HuH-7 (cell line): Measurements from ENCODE around the gene STARD6.
"Not testable (repeated sequence)": the region's sequence is repeated elsewhere in the genome, so short reads cannot be mapped to it uniquely, and the experiment has no call there.

Experiments
- DNase-seq: peaks from one replicate; pipeline ENCODE4 v3.0.0; 2011; ENCODE audit warnings: low spot score

Gene STARD6

GRCh38 chr18:54335638-54336173 is 22.0 kb downstream of the STARD6 start:
- no peak for DNase-seq

DNA sequence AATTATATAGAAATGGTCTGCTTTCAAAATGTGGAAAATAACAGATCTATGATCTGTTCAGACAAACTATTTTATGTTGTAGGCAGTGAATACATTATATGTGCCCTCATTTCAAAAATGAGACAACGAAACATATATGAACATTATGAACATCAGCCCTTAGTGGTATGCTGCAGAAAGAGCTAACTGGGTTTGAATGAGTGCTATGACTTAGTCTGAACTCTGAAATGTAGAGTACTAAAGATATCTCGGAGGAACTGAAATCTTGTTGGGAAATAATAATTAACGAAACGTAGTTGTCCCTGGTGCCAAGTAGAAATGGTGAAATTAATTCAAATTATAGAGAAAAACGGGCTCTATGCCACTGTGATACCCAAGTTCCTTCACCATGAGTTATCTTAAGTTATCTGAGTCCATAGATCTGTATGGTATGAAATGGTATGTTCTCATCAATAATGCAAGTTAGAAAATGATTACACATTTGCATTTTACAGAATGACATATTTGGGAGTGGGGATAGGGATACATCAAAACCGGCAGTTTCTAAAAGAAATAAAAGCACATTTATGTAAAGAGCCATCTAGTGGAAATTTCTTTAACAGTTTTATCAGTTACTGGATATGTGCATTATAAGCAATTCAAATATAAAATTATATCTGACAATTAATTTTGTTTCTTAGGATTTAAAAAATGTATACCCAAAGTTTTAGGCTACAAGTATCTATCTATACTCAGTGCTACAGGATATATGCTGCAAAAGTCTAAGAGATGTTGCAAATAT is 26.7 kb downstream of the STARD6 start:
- DNase-seq: no peak

GRCh38 chr18:54329787-54330186 is 27.9 kb downstream of the STARD6 start:
- no peak for DNase-seq

GRCh38 chr18:54327818-54328217 is 29.8 kb downstream of the STARD6 start:
- DNase-seq: no peak

DNA sequence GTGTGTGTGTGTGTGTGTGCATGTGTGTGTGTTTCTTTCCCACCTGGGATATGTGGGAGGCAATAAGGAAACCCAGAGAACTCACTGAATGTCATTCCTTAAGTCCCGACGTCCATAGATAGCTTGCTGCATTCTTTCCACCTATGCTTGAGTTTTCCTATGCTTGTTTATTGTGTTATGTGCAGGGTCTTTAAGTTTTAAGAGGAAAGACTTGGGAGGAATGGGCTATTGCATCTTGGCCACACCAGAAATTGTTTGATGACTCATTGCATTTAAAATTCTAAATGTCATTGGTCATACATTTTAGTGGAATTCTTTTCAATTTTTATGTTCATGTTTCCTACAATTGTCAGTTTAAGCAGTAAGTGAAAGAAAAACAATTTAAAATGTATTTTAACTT is 33.7 kb downstream of the STARD6 start:
- DNase-seq: no peak

- DNase-seq: no peak
Measured at GRCh38 chr18:54323561-54323960, 34.1 kb downstream of the STARD6 start.

DNA sequence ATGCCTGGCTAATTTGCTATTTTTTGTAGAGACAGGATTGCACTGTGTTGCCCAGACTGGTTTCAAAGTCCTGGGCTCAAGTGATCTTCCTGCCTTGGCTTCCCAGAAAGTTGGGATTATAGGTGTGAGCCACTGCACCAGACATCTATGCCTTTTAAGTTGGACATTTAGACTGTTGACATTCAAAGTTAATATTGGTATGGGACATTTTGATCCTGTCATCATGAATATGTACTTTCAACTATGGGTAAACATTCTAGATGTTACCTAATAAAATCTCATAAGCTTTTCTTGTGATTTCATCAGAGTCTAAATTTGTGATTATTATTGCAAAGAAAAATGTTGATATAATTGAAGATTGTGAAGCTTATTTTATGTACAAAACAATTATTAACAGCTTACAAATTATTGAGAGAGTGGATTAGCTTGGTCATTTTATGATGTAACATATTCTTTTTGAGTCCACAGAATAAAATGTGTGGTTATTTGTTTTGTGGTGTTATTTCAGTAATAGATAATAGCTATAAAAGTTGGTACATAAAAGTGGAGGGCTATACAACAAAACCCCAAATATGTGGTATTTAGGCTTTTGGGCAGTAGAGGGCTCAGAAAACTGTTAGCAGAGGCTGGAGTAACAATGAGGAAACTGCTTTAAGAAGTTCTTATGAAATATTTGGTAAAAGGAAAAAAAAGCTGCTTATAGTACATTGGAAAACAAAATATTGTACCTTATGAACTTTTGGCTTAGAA is 41.4 kb downstream of the STARD6 start:
- no peak for DNase-seq

GRCh38 chr18:54309564-54309963 is 48.1 kb downstream of the STARD6 start:
- not testable (repeated sequence) for DNase-seq

DNA sequence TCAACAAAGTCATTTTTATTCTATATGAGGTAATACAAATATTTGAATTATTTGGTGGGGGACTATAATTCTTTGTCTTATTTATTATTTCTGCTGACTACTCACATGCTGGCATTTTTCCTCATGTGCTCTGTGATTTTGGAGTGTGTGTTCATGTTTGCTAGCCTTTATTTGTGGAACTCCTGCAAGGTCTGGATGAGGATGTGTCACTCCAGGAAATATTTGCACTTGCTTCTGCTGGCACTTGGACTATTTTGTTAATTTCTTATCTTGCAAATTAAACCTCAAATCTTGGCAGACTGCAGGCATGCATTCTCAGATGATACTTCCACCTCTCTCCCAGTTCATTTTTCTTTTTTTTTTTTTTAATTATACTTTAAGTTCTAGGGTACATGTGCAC is 54.2 kb downstream of the STARD6 start:
- DNase-seq: no peak

- not testable (repeated sequence) for DNase-seq
Measured at GRCh38 chr18:54298991-54299390, 58.7 kb downstream of the STARD6 start.

DNA sequence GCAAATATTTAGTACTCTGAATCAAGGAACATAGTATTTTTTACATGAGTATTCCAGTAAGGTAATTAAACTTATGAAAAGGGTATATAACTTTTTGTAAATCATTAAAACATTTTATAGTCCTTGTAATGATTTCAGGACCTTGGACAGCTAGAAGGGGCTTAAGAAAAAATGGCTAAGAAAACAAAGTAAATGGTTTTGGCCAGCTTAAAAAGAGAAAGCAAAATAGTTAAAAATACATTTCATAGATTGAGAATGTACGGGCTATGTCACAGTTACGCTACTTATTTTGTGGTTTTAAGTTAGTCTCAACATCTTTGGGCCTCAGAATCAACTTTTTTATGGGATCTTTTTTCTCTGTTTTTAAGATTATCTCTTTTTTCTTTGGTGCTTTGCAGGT is 61.6 kb downstream of the STARD6 start:
- no peak for DNase-seq

DNA sequence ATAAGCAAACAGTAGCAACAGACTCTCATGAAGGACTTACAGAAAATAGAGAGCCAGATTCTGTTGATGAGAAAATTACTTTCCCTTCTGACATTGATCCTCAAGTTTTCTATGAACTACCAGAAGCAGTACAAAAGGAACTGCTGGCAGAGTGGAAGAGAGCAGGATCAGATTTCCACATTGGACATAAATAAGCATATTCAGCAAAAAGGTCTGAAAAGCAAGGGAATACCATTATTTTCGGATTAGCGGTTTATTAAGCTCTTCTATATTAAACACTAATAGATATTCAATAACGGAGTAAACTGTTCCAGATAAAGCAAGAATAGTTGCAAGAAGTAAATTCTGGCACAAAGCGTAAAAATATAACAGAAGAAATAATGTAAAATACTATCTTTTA is 63.4 kb downstream of the STARD6 start:
- DNase-seq: no peak

DNA sequence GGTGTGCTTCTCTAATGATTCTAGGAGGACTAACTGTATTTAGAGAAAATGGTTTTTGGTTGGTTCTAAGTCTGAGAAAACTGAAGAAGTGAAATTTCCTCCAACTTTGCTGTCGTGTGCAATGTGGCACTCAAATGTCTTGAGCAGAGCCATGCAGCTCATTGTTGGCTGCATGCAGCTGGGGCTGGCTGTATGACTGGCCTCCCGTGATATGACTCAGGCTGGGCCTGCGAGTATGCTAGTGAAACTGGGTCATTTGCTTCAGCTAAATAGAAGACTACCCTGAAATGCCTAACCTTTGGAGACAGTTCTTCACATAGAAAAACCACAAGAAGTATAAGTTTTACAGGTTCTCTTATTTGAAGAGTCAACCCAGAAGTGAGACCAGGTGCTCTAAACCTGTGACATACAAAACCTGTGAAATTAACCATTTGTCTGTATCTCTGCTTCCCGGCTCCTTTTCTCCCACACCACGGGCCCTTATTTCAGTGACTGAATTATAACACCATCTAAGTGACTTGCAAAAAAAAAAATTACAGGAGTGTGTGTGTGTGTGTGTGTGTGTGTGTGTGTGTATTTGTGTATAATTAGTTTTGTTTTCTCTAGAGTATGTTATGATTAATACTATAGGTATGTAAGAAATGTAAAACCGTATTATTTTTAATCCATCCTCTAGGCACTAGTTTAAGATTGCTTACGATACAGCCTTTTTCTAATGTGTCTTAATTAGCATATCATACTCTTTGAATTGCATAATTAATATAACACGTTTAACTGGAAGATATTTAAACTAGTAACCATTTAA is 72.5 kb downstream of the STARD6 start:
- DNase-seq: no peak

DNA sequence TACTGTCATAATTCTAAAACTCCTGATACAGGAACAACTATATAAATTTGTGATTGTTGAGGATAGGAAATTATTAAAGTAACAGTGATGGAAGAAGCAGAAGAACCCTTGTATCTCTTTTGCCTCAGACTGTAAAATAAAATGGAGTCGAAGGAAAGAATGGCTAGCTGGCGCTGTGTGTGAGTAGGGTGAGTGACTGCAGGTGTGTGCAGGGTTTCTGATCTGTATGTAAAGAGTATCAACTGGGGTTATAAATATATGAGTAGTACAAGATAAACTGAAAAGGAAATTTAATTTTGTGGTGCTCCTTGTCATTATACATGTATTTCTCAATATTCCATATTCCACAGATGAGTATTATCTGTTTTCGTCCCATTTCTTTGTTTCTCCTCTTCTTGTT is 73.1 kb downstream of the STARD6 start:
- no peak for DNase-seq

- no peak for DNase-seq
Measured at GRCh38 chr18:54280220-54280569, 77.5 kb downstream of the STARD6 start.

DNA sequence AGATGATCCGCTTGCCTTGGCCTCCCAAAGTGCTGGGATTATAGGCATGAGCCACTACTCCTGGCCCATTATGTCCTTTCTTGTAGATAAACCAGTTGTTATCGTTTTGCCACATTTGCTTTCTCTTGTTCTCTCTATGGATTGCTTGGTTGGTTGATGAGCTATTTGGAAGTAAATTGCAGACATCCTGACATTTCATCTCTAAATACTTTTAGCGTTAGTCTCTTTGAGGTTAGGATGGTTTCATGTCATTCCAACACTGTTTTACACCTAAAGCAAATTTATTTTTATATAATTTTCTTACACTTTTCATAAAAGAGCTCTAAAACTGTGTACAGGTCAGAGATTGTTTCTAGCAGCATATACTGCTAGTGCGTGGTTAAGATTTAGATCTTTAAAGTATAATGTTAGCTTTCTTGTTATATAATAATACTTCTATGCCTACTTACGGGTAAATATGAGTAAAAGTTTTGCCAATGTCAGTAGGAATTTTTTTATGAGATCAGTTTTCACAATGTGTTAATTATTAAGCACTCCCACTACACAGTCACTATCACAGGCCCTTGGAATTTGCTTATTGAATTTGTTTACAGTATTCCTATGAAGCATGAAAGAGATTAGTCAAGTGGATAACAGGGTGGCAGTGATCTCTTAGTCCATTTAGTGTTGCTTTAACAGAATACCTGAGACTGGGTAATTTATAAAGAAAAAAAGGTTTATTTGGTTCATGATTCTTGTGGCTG is 78.0 kb downstream of the STARD6 start:
- DNase-seq: no peak

DNA sequence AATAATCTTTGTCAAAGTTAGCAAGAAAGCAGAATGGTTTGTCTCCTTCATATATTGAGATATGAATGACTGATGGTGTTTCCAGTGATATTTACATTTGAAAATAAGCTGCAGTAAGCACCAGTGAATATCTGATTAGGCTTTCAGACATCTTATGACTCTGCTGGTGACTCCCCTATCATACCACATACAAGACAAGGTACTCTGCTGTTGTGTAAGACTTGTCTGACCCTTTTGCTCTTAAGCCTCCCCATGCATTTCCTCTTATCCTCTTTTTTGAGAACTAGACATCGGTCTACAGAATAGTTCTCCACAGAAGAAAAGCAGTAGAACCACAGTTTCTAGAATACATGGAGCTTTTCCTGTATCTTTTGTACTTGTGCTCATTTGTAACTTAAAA is 79.0 kb downstream of the STARD6 start:
- no peak for DNase-seq

DNA sequence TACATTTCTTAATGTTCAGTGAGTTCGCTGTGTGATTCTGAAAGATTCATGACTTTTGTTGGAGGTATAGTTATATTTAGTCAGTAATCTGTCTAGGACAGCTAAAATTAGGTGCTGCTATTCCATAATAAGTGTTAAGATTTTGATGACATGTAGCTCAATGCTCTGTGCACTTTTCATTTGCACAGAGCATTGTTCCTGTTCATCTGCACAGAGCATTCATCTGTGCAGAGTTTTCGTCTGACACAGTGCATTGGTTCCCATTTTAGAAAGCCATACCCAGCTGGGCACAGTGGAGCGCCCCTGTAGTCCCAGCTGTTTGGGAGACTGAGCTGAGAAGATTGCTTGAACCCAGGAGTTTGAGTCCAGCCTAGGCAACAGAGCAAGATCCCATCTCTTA is 79.8 kb downstream of the STARD6 start:
- DNase-seq: no peak
